Rectal smooth muscle tissue (tissue), 1 donor: ENCODE results near the gene FAM171A1.
"Not testable (repeated sequence)": the region's sequence is repeated elsewhere in the genome, so short reads cannot be mapped to it uniquely, and the experiment has no call there.

Experiments
- H3K27ac ChIP-seq: one replicate; pipeline ENCODE4 v1.7.0; 2013; ENCODE audit warnings: low read depth, low read length, inconsistent platforms
- H3K27me3 ChIP-seq: one replicate; pipeline ENCODE4 v1.7.0; 2013; ENCODE audit warnings: low read length; ENCODE audit not compliant: control insufficient read depth, insufficient read depth
- H3K36me3 ChIP-seq: one replicate; pipeline ENCODE4 v1.7.0; 2013; ENCODE audit warnings: low read length; ENCODE audit not compliant: control insufficient read depth, insufficient read depth
- H3K4me1 ChIP-seq: one replicate; pipeline ENCODE4 v1.7.0; 2013; ENCODE audit warnings: low read length; ENCODE audit not compliant: control insufficient read depth, insufficient read depth
- H3K4me3 ChIP-seq: one replicate; pipeline ENCODE4 v1.7.0; 2013; ENCODE audit warnings: low read length
- H3K9ac ChIP-seq: one replicate; pipeline ENCODE4 v1.7.0; 2013; ENCODE audit warnings: low read length

The FAM171A1 gene

GRCh38 chr10:15336211-15336610, 34.9 kb downstream of the FAM171A1 start:
- H3K4me3 ChIP-seq = no peak overlapping the region
- no peaks in the 10 kb centered on the region for H3K27me3 ChIP-seq
- no peak overlapping the region for H3K27ac ChIP-seq
- H3K4me1 ChIP-seq = peaks cover 2% of the 10 kb centered on the region
- no peak overlapping the region for H3K9ac ChIP-seq
- H3K36me3 ChIP-seq = no peaks in the 10 kb centered on the region

GRCh38 chr10:15335508-15335907, 35.6 kb downstream of the FAM171A1 start:
- peaks cover 2% of the 10 kb centered on the region for H3K4me1 ChIP-seq
- H3K27me3 ChIP-seq = no peaks in the 10 kb centered on the region
- no peaks in the 10 kb centered on the region for H3K36me3 ChIP-seq
- no peak overlapping the region for H3K4me3 ChIP-seq
- H3K9ac ChIP-seq = no peak overlapping the region
- H3K27ac ChIP-seq = no peak overlapping the region

GRCh38 chr10:15334650-15335323, 36.3 kb downstream of the FAM171A1 start:
- peaks cover 2% of the 10 kb centered on the region for H3K4me1 ChIP-seq
- no peaks in the 10 kb centered on the region for H3K36me3 ChIP-seq
- H3K9ac ChIP-seq = no peak overlapping the region
- no peak overlapping the region for H3K4me3 ChIP-seq
- no peaks in the 10 kb centered on the region for H3K27me3 ChIP-seq
- H3K27ac ChIP-seq = no peak overlapping the region

GRCh38 chr10:15333909-15334649, 37.0 kb downstream of the FAM171A1 start:
- H3K9ac ChIP-seq = no peak overlapping the region
- H3K4me3 ChIP-seq = no peak overlapping the region
- peaks cover 2% of the 10 kb centered on the region for H3K4me1 ChIP-seq
- no peaks in the 10 kb centered on the region for H3K27me3 ChIP-seq
- H3K27ac ChIP-seq = no peak overlapping the region
- no peaks in the 10 kb centered on the region for H3K36me3 ChIP-seq

GRCh38 chr10:15333181-15333580, 37.9 kb downstream of the FAM171A1 start:
- H3K36me3 ChIP-seq = not testable (repeated sequence)

GRCh38 chr10:15331461-15331860, 39.6 kb downstream of the FAM171A1 start:
- H3K9ac ChIP-seq = no peak overlapping the region
- no peaks in the 10 kb centered on the region for H3K36me3 ChIP-seq
- H3K27ac ChIP-seq = no peak overlapping the region
- H3K4me3 ChIP-seq = no peak overlapping the region
- H3K4me1 ChIP-seq = peaks cover 2% of the 10 kb centered on the region
- no peaks in the 10 kb centered on the region for H3K27me3 ChIP-seq

More at GRCh38 chr10:15333181-15333580, 37.9 kb downstream of the FAM171A1 start:
- not testable (repeated sequence) for H3K27ac ChIP-seq, H3K4me3 ChIP-seq, H3K4me1 ChIP-seq, H3K27me3 ChIP-seq, H3K9ac ChIP-seq

- no peaks in the 10 kb centered on the region for H3K27me3 ChIP-seq
- no peaks in the 10 kb centered on the region for H3K4me1 ChIP-seq
- H3K4me3 ChIP-seq = no peak overlapping the region
- no peak overlapping the region for H3K27ac ChIP-seq
- H3K36me3 ChIP-seq = no peaks in the 10 kb centered on the region
- H3K9ac ChIP-seq = no peak overlapping the region
These were observed 41.7 kb downstream of the FAM171A1 start for GRCh38 chr10:15329437-15329836.

GRCh38 chr10:15325944-15326284, 45.2 kb downstream of the FAM171A1 start:
- Histone ChIP-seq H3K4me3 (no peak overlapping the region), H3K9ac (no peak overlapping the region), H3K27ac (no peak overlapping the region), H3K4me1 (peaks cover 5% of the 10 kb centered on the region), H3K36me3 (no peaks in the 10 kb centered on the region), H3K27me3 (no peaks in the 10 kb centered on the region)

- H3K4me1 ChIP-seq = peaks cover 8% of the 10 kb centered on the region
- no peak overlapping the region for H3K4me3 ChIP-seq
- H3K36me3 ChIP-seq = no peaks in the 10 kb centered on the region
- H3K27ac ChIP-seq = no peak overlapping the region
- H3K27me3 ChIP-seq = no peaks in the 10 kb centered on the region
- H3K9ac ChIP-seq = no peak overlapping the region
These were observed 45.7 kb downstream of the FAM171A1 start for GRCh38 chr10:15325243-15325943.

GRCh38 chr10:15324611-15325010, 46.5 kb downstream of the FAM171A1 start:
- Histone ChIP-seq H3K9ac (no peak overlapping the region), H3K27me3 (no peaks in the 10 kb centered on the region), H3K4me3 (no peak overlapping the region), H3K36me3 (no peaks in the 10 kb centered on the region), H3K4me1 (peaks cover 8% of the 10 kb centered on the region), H3K27ac (no peak overlapping the region)

GRCh38 chr10:15324113-15324512, 47.0 kb downstream of the FAM171A1 start:
- Histone ChIP-seq H3K4me3 (no peak overlapping the region), H3K27me3 (no peaks in the 10 kb centered on the region), H3K36me3 (no peaks in the 10 kb centered on the region), H3K27ac (no peak overlapping the region), H3K9ac (no peak overlapping the region), H3K4me1 (peaks cover 8% of the 10 kb centered on the region)

GRCh38 chr10:15322356-15322755, 48.7 kb downstream of the FAM171A1 start:
- no peaks in the 10 kb centered on the region for H3K36me3 ChIP-seq
- H3K4me1 ChIP-seq = peaks cover 8% of the 10 kb centered on the region
- no peak overlapping the region for H3K27ac ChIP-seq
- H3K27me3 ChIP-seq = no peaks in the 10 kb centered on the region
- H3K4me3 ChIP-seq = no peak overlapping the region
- no peak overlapping the region for H3K9ac ChIP-seq
